Liver (tissue), 9 donors: ENCODE results near the gene CAMKMT. TPM values are rescaled to one million over a fixed set of nuclear protein-coding genes. Genes with fewer than 3 reads are reported as not detected.

ENCODE experiments used
- DNase-seq: peaks from one replicate; pipeline ENCODE4 v3.0.0-alpha.2; 2017; ENCODE audit warnings: low spot score
- H3K27ac ChIP-seq, 2 donors: one replicate each; pipeline ENCODE4 v1.7.0; 2013; ENCODE audit warnings: inconsistent platforms in 2 of 2, low read length in 2 of 2, control low read depth in 1 of 2, low read depth in 1 of 2, mild to moderate bottlenecking in 1 of 2
- H3K27me3 ChIP-seq, 4 donors: one replicate each; pipeline versions ENCODE4 v1.6.1 to v1.7.0; 2013; ENCODE audit warnings: low read length in 3 of 4, inconsistent platforms in 1 of 4, mild to moderate bottlenecking in 1 of 4, moderate library complexity in 1 of 4; ENCODE audit not compliant: control insufficient read depth in 4 of 4, insufficient read depth in 4 of 4
- H3K36me3 ChIP-seq, 4 donors: one replicate each; pipeline versions ENCODE4 v1.6.1 to v1.7.0; 2013; ENCODE audit warnings: low read length in 3 of 4, mild to moderate bottlenecking in 3 of 4, low read depth in 1 of 4, moderate library complexity in 1 of 4; ENCODE audit not compliant: control insufficient read depth in 4 of 4, insufficient read depth in 3 of 4
- H3K4me1 ChIP-seq, 4 donors: one replicate each; pipeline versions ENCODE4 v1.6.1 to v1.7.0; 2013; ENCODE audit warnings: low read length in 3 of 4, mild to moderate bottlenecking in 3 of 4, moderate library complexity in 1 of 4; ENCODE audit not compliant: control insufficient read depth in 4 of 4, insufficient read depth in 4 of 4
- H3K4me3 ChIP-seq, 3 donors: one replicate each; pipeline versions ENCODE4 v1.6.1 to v1.7.0; 2013; ENCODE audit warnings: low read length in 3 of 3, control low read depth in 1 of 3, low read depth in 1 of 3, mild to moderate bottlenecking in 1 of 3
- H3K9ac ChIP-seq, 2 donors: one replicate each; pipeline ENCODE4 v1.7.0; 2013; ENCODE audit warnings: low read length in 2 of 2, mild to moderate bottlenecking in 2 of 2, moderate library complexity in 2 of 2, control low read depth in 1 of 2, low read depth in 1 of 2
- H3K9me3 ChIP-seq, 4 donors: one replicate each; pipeline versions ENCODE4 v1.6.1 to v1.7.0; 2013; ENCODE audit warnings: low read length in 3 of 4; ENCODE audit not compliant: control insufficient read depth in 4 of 4
- FOXA1 ChIP-seq: IDR thresholded peaks from 2 replicates; pipeline ENCODE4 v1.6.1; 2016; ENCODE audit warnings: antibody characterized with exemption
- FOXA2 ChIP-seq: IDR thresholded peaks from 2 replicates; pipeline ENCODE4 v1.6.1; 2016; ENCODE audit warnings: antibody characterized with exemption
- GABPA ChIP-seq, 2 donors: IDR thresholded peaks in 1 of 2; conservative IDR thresholded peaks in 1 of 2; 2 replicates each; pipeline ENCODE4 v1.6.1; 2016; ENCODE audit warnings: antibody characterized with exemption in 2 of 2, mild to moderate bottlenecking in 1 of 2, moderate library complexity in 1 of 2
- HNF4A ChIP-seq, 2 donors: conservative IDR thresholded peaks; 2 replicates each; pipeline ENCODE4 v1.6.1; 2016; ENCODE audit warnings: antibody characterized with exemption in 2 of 2, mild to moderate bottlenecking in 2 of 2
- JUND ChIP-seq, 2 donors: IDR thresholded peaks; 2 replicates each; pipeline ENCODE4 v1.6.1; 2016; ENCODE audit warnings: antibody characterized with exemption in 2 of 2
- NR2F2 ChIP-seq: IDR thresholded peaks from 2 replicates; pipeline ENCODE4 v1.6.1; 2016; ENCODE audit warnings: antibody characterized with exemption
- RAD21 ChIP-seq, 2 donors: IDR thresholded peaks; 2 replicates each; pipeline ENCODE4 v1.6.1; 2016; ENCODE audit warnings: antibody characterized with exemption in 2 of 2, mild to moderate bottlenecking in 2 of 2
- RXRA ChIP-seq, 2 donors: IDR thresholded peaks; 2 replicates each; pipeline ENCODE4 v1.6.1; 2017 to 2018; ENCODE audit warnings: antibody characterized with exemption in 2 of 2, mild to moderate bottlenecking in 1 of 2
- SP1 ChIP-seq: IDR thresholded peaks from 2 replicates; pipeline ENCODE4 v1.6.1; 2018; ENCODE audit warnings: antibody characterized with exemption, mild to moderate bottlenecking
- TAF1 ChIP-seq: conservative IDR thresholded peaks from 2 replicates; pipeline ENCODE4 v1.6.1; 2016; ENCODE audit warnings: antibody characterized with exemption, mild to moderate bottlenecking
- WGBS: extraction: QIAGEN DNeasy Blood & Tissue Kit; methylation state at CpG from one replicate; pipeline ENCODE4 v1.1.7; 2013; 5-methylcytosine and 5-hydroxymethylcytosine counted together
- polyA plus RNA-seq, 2 donors: library from polyadenylated mRNA; stranded (reverse) in 1 of 2; unstranded in 1 of 2; fragments of 200-250 nt in 1 of 2; fragments of >200 nt in 1 of 2; fragmentation: Nextera tagmentation in 1 of 2; extraction: Ambion mirVana in 1 of 2; gene quantifications; one replicate each; pipeline versions ENCODE4 v1.2.1 to v1.2.3, GENCODE V29; 2013 to 2015
- total RNA-seq, 2 donors: library from RNA; depleted of rRNA; stranded (reverse); fragments of >200 nt; gene quantifications; one replicate each; pipeline ENCODE4 v1.2.3, GENCODE V29; 2014
- TF ChIP-seq, protein P1 (sequence below): IDR thresholded peaks from 2 replicates; pipeline ENCODE4 v1.6.1; 2016; ENCODE audit warnings: antibody characterized with exemption
- TF ChIP-seq, protein P2 (sequence below): IDR thresholded peaks from 2 replicates; pipeline ENCODE4 v1.6.1; 2016; ENCODE audit warnings: antibody characterized with exemption
- TF ChIP-seq, protein P3 (sequence below): IDR thresholded peaks from 2 replicates; pipeline ENCODE4 v1.6.1; 2016; ENCODE audit warnings: antibody characterized with exemption, mild to moderate bottlenecking
- donor health status: healthy.
- donor health status: healthy.
- donor health status: healthy.
- donor health status: healthy.
- donor health status: healthy.

Gene CAMKMT
- total and polyA plus RNA-seq, 4 donors: 1.5 to 12.7 (median 7.1) TPM

DNA sequence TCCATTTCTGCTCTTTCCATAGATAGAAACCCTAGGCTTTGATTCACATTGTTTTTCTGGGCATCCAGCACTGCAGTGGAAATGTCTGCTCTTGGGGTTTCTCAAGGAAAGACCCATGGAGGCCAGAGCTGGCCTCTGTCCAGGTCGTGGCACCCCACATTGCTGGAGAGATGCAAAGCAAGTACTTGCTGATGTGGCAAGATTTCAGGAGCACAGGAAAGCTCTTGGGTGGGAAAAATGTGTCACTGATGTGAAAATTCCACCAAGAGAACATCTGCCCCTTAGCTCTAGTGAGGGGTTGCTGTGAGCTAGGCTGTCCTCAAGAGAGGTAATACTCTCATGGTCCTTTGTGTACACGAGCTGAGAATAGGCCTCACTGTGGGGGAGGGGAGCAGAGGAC lies 423.7 kb downstream of the CAMKMT start:
- Histone ChIP-seq H3K27ac (no peak overlapping the region), H3K4me1 (peaks cover 0 to 6% (median 2%) of the 10 kb centered on the region in 4 donors), H3K36me3 (no peaks in the 10 kb centered on the region), H3K4me3 (no peak overlapping the region), H3K27me3 (no peaks in the 10 kb centered on the region), H3K9ac (no peak overlapping the region), H3K9me3 (no peaks in the 10 kb centered on the region)
- TF ChIP-seq SP1: no peak
- no peak for TF ChIP-seq FOXA1
- no peak for TF ChIP-seq JUND (IDR thresholded peaks at IDR 0.05)
- TF ChIP-seq, protein P1, sequence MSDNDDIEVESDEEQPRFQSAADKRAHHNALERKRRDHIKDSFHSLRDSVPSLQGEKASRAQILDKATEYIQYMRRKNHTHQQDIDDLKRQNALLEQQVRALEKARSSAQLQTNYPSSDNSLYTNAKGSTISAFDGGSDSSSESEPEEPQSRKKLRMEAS: no peak
- no peak for TF ChIP-seq RAD21 (IDR thresholded peaks at IDR 0.05)
- TF ChIP-seq TAF1: no peak
- TF ChIP-seq HNF4A (conservative IDR thresholded peaks at IDR 0.05): no peak
- TF ChIP-seq, protein P2, sequence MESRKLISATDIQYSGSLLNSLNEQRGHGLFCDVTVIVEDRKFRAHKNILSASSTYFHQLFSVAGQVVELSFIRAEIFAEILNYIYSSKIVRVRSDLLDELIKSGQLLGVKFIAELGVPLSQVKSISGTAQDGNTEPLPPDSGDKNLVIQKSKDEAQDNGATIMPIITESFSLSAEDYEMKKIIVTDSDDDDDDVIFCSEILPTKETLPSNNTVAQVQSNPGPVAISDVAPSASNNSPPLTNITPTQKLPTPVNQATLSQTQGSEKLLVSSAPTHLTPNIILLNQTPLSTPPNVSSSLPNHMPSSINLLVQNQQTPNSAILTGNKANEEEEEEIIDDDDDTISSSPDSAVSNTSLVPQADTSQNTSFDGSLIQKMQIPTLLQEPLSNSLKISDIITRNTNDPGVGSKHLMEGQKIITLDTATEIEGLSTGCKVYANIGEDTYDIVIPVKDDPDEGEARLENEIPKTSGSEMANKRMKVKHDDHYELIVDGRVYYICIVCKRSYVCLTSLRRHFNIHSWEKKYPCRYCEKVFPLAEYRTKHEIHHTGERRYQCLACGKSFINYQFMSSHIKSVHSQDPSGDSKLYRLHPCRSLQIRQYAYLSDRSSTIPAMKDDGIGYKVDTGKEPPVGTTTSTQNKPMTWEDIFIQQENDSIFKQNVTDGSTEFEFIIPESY: no peak
- TF ChIP-seq, protein P3, sequence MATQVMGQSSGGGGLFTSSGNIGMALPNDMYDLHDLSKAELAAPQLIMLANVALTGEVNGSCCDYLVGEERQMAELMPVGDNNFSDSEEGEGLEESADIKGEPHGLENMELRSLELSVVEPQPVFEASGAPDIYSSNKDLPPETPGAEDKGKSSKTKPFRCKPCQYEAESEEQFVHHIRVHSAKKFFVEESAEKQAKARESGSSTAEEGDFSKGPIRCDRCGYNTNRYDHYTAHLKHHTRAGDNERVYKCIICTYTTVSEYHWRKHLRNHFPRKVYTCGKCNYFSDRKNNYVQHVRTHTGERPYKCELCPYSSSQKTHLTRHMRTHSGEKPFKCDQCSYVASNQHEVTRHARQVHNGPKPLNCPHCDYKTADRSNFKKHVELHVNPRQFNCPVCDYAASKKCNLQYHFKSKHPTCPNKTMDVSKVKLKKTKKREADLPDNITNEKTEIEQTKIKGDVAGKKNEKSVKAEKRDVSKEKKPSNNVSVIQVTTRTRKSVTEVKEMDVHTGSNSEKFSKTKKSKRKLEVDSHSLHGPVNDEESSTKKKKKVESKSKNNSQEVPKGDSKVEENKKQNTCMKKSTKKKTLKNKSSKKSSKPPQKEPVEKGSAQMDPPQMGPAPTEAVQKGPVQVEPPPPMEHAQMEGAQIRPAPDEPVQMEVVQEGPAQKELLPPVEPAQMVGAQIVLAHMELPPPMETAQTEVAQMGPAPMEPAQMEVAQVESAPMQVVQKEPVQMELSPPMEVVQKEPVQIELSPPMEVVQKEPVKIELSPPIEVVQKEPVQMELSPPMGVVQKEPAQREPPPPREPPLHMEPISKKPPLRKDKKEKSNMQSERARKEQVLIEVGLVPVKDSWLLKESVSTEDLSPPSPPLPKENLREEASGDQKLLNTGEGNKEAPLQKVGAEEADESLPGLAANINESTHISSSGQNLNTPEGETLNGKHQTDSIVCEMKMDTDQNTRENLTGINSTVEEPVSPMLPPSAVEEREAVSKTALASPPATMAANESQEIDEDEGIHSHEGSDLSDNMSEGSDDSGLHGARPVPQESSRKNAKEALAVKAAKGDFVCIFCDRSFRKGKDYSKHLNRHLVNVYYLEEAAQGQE: no peak
- TF ChIP-seq GABPA (IDR thresholded peaks at IDR 0.05 in 1 of 2, conservative IDR thresholded peaks at IDR 0.05 in 1 of 2): no peak
- no peak for TF ChIP-seq RXRA (IDR thresholded peaks at IDR 0.05)
- TF ChIP-seq NR2F2: no peak
- 61% methylated on average over 2 of the region's 2 CpGs for WGBS
- no peak for DNase-seq

DNA sequence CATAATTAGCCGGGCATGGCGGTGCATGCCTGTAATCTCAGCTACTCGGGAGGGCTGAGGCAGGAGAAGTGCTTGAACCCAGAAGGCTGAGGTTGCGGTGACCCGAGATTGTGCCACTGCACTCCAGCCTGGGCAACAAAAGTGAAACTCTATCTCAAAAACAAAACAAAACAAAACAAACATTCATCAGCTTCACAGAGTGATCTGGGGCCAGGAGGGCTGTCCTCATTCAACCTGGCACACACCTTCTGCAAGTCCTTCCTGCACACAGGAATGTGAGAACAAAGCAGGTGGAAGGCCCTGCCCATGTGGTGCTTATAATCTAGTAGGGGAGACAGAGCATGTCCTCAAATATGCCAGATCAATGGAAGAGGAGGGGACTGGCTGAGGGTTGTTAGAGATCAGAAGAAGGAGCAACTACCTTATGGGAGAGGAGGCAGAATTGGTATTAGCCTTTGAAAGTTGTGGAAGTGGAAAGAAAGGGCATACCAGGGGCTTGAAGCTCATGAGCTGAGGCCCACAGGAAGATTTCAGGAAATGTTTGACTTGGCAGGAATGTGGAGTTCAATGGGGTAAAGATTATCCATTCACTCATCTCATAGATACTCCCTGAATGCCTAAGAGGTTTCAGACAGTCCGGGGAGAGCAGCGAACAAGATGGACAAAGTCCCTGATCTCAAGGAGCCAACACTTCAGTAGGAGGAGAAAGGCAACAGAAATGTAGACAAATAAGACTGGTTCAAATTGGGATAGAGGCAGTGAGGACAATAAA lies 424.5 kb downstream of the CAMKMT start:
- 52% methylated on average over 7 of the region's 7 CpGs for WGBS
- TF ChIP-seq, protein P2: no peak
- TF ChIP-seq HNF4A (conservative IDR thresholded peaks at IDR 0.05) (no peak), SP1 (no peak), GABPA (IDR thresholded peaks at IDR 0.05 in 1 of 2, conservative IDR thresholded peaks at IDR 0.05 in 1 of 2) (no peak), RXRA (IDR thresholded peaks at IDR 0.05) (peak; percentile 37 to 68), FOXA2 (no peak)
- TF ChIP-seq, protein P3: no peak
- no peak for DNase-seq
- no peak overlapping the region for H3K9ac ChIP-seq
- H3K4me1 ChIP-seq: peaks cover 0 to 6% (median 2%) of the 10 kb centered on the region in 4 donors
- H3K4me3 ChIP-seq: no peak overlapping the region
- no peak overlapping the region for H3K27ac ChIP-seq
- H3K27me3 ChIP-seq: no peaks in the 10 kb centered on the region
- peaks cover 0 to under 1% (median 0%) of the 10 kb centered on the region in 4 donors for H3K9me3 ChIP-seq
- H3K36me3 ChIP-seq: no peaks in the 10 kb centered on the region
